Medulla oblongata (tissue), 1 donor: ENCODE results near the gene RAP1GAP.

Experiments used
- DNase-seq: peaks from one replicate; pipeline ENCODE4 v3.0.0-alpha.2; 2015; ENCODE audit errors: extremely low spot score

Gene RAP1GAP

GRCh38 chr1:21669258-21670058 lies at the start of gene RAP1GAP:
Gene RAP1GAP, minus strand, starts transcription at chr1:21669357. Its CDS starts 49,325 bp downstream, at chr1:21620032.
- DNase-seq: peak; percentile 27

- DNase-seq: no peak
These were observed 47.0 kb upstream of the RAP1GAP start for GRCh38 chr1:21716169-21716568.

- no peak for DNase-seq
These were observed 38.7 kb upstream of the RAP1GAP start for GRCh38 chr1:21707891-21708290.

- no peak for DNase-seq
These were observed 38.1 kb upstream of the RAP1GAP start for GRCh38 chr1:21707086-21707840.

GRCh38 chr1:21706151-21706835 lies 37.1 kb upstream of the RAP1GAP start:
- peak; percentile 48 for DNase-seq

GRCh38 chr1:21705303-21705980 lies 36.3 kb upstream of the RAP1GAP start:
- DNase-seq: peak; percentile 84

- peak; percentile 42 for DNase-seq
These were observed 35.0 kb upstream of the RAP1GAP start for GRCh38 chr1:21704145-21704544.

- peak; percentile 51 for DNase-seq
These were observed 34.3 kb upstream of the RAP1GAP start for GRCh38 chr1:21703318-21703963.

GRCh38 chr1:21702780-21703179 lies 33.6 kb upstream of the RAP1GAP start:
- no peak for DNase-seq

GRCh38 chr1:21701401-21701800 lies 32.2 kb upstream of the RAP1GAP start:
- no peak for DNase-seq

GRCh38 chr1:21700094-21700493 lies 30.9 kb upstream of the RAP1GAP start:
- DNase-seq: no peak

GRCh38 chr1:21696931-21697330 lies 27.8 kb upstream of the RAP1GAP start:
- DNase-seq: no peak

GRCh38 chr1:21693732-21694131 lies 24.6 kb upstream of the RAP1GAP start:
- DNase-seq: no peak

GRCh38 chr1:21691739-21692138 lies 22.6 kb upstream of the RAP1GAP start:
- no peak for DNase-seq

- DNase-seq: no peak
These were observed 20.7 kb upstream of the RAP1GAP start for GRCh38 chr1:21689661-21690372.

- no peak for DNase-seq
These were observed 17.9 kb upstream of the RAP1GAP start for GRCh38 chr1:21687081-21687529.

- no peak for DNase-seq
These were observed 17.0 kb upstream of the RAP1GAP start for GRCh38 chr1:21685946-21686678.

- no peak for DNase-seq
These were observed 12.3 kb upstream of the RAP1GAP start for GRCh38 chr1:21681426-21681825.

GRCh38 chr1:21680918-21681317 lies 11.8 kb upstream of the RAP1GAP start:
- no peak for DNase-seq

- no peak for DNase-seq
These were observed 11.2 kb upstream of the RAP1GAP start for GRCh38 chr1:21680381-21680780.
